ENCODE results near the gene ASCC3.

The ASCC3 gene

GRCh38 chr6:100566563-100566962 is 314.6 kb downstream of the ASCC3 start:
- Histone ChIP-seq H3K36me3 (peaks cover 7 to 8% (median 7%) of the 10 kb centered on the region in 3 donors), H3K27ac (no peak overlapping the region), H3K4me3 (no peak overlapping the region), H3K27me3 (no peaks in the 10 kb centered on the region), H3K4me1 (no peaks in the 10 kb centered on the region), H3K9me3 (no peaks in the 10 kb centered on the region)
- DNase-seq: no peak
- no peak for TF ChIP-seq CTCF (IDR thresholded peaks at IDR 0.05)
- intact Hi-C loops (cut with DNase I; ENCODE audit: low total_unique reads): no loop called here

GRCh38 chr6:100565439-100566104 is 315.6 kb downstream of the ASCC3 start:
- Histone ChIP-seq H3K27ac (no peak overlapping the region), H3K4me3 (no peak overlapping the region), H3K27me3 (no peaks in the 10 kb centered on the region), H3K4me1 (no peaks in the 10 kb centered on the region), H3K36me3 (peaks cover 0 to 8% (median 7%) of the 10 kb centered on the region in 3 donors), H3K9me3 (no peaks in the 10 kb centered on the region)
- DNase-seq: no peak
- TF ChIP-seq CTCF (IDR thresholded peaks at IDR 0.05): no peak
- intact Hi-C loops (cut with DNase I; ENCODE audit: low total_unique reads): no loop called here

- H3K27ac ChIP-seq: no peak overlapping the region
- H3K4me3 ChIP-seq: no peak overlapping the region
- H3K27me3 ChIP-seq: no peaks in the 10 kb centered on the region
- DNase-seq: no peak
- no peaks in the 10 kb centered on the region for H3K4me1 ChIP-seq
- intact Hi-C loops (cut with DNase I; ENCODE audit: low total_unique reads): no loop called here
- TF ChIP-seq CTCF (IDR thresholded peaks at IDR 0.05): no peak
- no peaks in the 10 kb centered on the region for H3K9me3 ChIP-seq
- H3K36me3 ChIP-seq: no peaks in the 10 kb centered on the region
Measured at GRCh38 chr6:100559859-100560258, 321.3 kb downstream of the ASCC3 start.

GRCh38 chr6:100554228-100554627 is 326.9 kb downstream of the ASCC3 start:
- Histone ChIP-seq H3K9me3 (no peaks in the 10 kb centered on the region), H3K4me3 (no peak overlapping the region), H3K27me3 (no peaks in the 10 kb centered on the region), H3K27ac (no peak overlapping the region), H3K4me1 (peaks cover 0 to 14% (median 0%) of the 10 kb centered on the region in 4 donors), H3K36me3 (no peaks in the 10 kb centered on the region)
- intact Hi-C loops (cut with DNase I; ENCODE audit: low total_unique reads): no loop called here
- TF ChIP-seq CTCF (IDR thresholded peaks at IDR 0.05): no peak
- DNase-seq: no peak

GRCh38 chr6:100553243-100553642 is 327.9 kb downstream of the ASCC3 start:
- no peaks in the 10 kb centered on the region for H3K9me3 ChIP-seq
- H3K36me3 ChIP-seq: no peaks in the 10 kb centered on the region
- no peak for DNase-seq
- H3K27ac ChIP-seq: no peak overlapping the region
- peaks cover 0 to 15% (median 0%) of the 10 kb centered on the region in 4 donors for H3K4me1 ChIP-seq
- TF ChIP-seq CTCF (IDR thresholded peaks at IDR 0.05): no peak
- H3K27me3 ChIP-seq: no peaks in the 10 kb centered on the region
- H3K4me3 ChIP-seq: no peak overlapping the region
- intact Hi-C loops (cut with DNase I; ENCODE audit: low total_unique reads): no loop called here

All from tibial artery (tissue), 4 donors.